HG03097 (cell line): ENCODE results near the gene MALSU1.
"Not testable (repeated sequence)": the region's sequence is repeated elsewhere in the genome, so short reads cannot be mapped to it uniquely, and the experiment has no call there.

ENCODE experiments used
- ATAC-seq: cut with Tn5 transposase; IDR thresholded peaks from one replicate; pipeline ENCODE4 v1.9.1; 2021; ENCODE audit not compliant: unreplicated experiment, low FRiP score

MALSU1 gene

GRCh38 chr7:23285657-23286646, 13.2 kb upstream of the MALSU1 start:
- no peak for ATAC-seq

- no peak for ATAC-seq
Measured at GRCh38 chr7:23287612-23288011, 11.5 kb upstream of the MALSU1 start.

GRCh38 chr7:23290993-23291392, 8.1 kb upstream of the MALSU1 start:
- no peak for ATAC-seq

GRCh38 chr7:23291957-23292560, 7.1 kb upstream of the MALSU1 start:
- ATAC-seq: no peak

- ATAC-seq: no peak
Measured at GRCh38 chr7:23292623-23293022, 6.5 kb upstream of the MALSU1 start.

GRCh38 chr7:23293500-23294073, 5.6 kb upstream of the MALSU1 start:
- no peak for ATAC-seq

- no peak for ATAC-seq
Measured at GRCh38 chr7:23294549-23295400, 4.4 kb upstream of the MALSU1 start.

- no peak for ATAC-seq
Measured at GRCh38 chr7:23295401-23295697, 3.8 kb upstream of the MALSU1 start.

GRCh38 chr7:23298141-23298881, 828 bp upstream of the MALSU1 start:
- no peak for ATAC-seq

GRCh38 chr7:23299770-23300300, 696 bp downstream of the MALSU1 start:
- peak; percentile 11 for ATAC-seq

GRCh38 chr7:23306936-23307521, 7.9 kb downstream of the MALSU1 start:
- no peak for ATAC-seq

GRCh38 chr7:23308754-23309153, 9.6 kb downstream of the MALSU1 start:
- ATAC-seq: no peak

- ATAC-seq: not testable (repeated sequence)
Measured at GRCh38 chr7:23312141-23312540, 13.0 kb downstream of the MALSU1 start.

GRCh38 chr7:23315366-23315765, 16.2 kb downstream of the MALSU1 start:
- no peak for ATAC-seq

GRCh38 chr7:23331132-23331531, 32.0 kb downstream of the MALSU1 start:
- ATAC-seq: no peak

GRCh38 chr7:23332193-23332592, 33.1 kb downstream of the MALSU1 start:
- no peak for ATAC-seq

- no peak for ATAC-seq
Measured at GRCh38 chr7:23332910-23333612, 33.9 kb downstream of the MALSU1 start.

- ATAC-seq: no peak
Measured at GRCh38 chr7:23333671-23334246, 34.6 kb downstream of the MALSU1 start.
